ENCODE results near the gene ULK3. TPM values are rescaled to one million over a fixed set of nuclear protein-coding genes. Genes with fewer than 3 reads are reported as not detected.
A peak's percentile ranks its signal among the peaks of the same experiment; 100 is the strongest.

ULK3 gene
- polyA plus RNA-seq, 2 of the 4 experiments (the other 2 are of a cell fraction), result 28.1 to 48.9 TPM

DNA sequence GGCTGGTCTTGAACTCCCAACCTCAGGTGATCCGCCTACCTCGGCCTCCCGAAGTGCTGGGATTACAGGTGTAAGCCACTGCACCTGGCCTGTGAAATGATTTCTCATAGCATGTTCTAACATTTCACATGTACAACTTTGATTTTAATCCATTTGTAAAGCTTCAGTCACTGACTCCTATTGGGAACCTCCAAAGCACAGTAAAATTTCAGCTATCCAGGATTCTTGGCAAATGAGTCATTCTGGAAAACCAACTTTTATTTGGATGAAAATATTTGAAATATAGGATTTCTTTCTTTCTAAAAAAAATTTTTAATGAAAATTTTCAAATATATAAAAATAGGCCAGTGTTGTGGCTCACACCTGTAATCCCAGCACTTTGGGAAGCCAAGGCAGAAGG is 33.0 kb downstream of the ULK3 start:
- Histone ChIP-seq H3K4me2 (no peak overlapping the region), H3K9me3 (no peaks in the 10 kb centered on the region), H3K27ac (no peak overlapping the region), H3K4me3 (no peak overlapping the region), H3K4me1 (peaks cover 2% of the 10 kb centered on the region; the same call in 1 of the 3 replicates)
- DNase-seq (ENCODE audit: low read depth in 1 of 2, low spot score in 1 of 2) (no peak), ATAC-seq (no peak), FAIRE-seq (no peak)
- ChIA-PET POLR2A (no interaction called here), CTCF (interaction anchor here (65.6 to 66.7 kb wide), 2 partner anchors 9 to 19 kb away, joined by 1908 read pairs; partner anchors contain the start of genes CPLX3, CSK, LMAN1L and ULK3)
- WGBS (ENCODE audit: missing lambda C conversion rate), result 82% methylated on average over 3 of the region's 3 CpGs
- TF ChIP-seq HOXB13 (CRISPR knock-in tag; IDR thresholded peaks at IDR 0.05; ENCODE audit: low read depth), result no peak
- TF ChIP-seq, protein P1, sequence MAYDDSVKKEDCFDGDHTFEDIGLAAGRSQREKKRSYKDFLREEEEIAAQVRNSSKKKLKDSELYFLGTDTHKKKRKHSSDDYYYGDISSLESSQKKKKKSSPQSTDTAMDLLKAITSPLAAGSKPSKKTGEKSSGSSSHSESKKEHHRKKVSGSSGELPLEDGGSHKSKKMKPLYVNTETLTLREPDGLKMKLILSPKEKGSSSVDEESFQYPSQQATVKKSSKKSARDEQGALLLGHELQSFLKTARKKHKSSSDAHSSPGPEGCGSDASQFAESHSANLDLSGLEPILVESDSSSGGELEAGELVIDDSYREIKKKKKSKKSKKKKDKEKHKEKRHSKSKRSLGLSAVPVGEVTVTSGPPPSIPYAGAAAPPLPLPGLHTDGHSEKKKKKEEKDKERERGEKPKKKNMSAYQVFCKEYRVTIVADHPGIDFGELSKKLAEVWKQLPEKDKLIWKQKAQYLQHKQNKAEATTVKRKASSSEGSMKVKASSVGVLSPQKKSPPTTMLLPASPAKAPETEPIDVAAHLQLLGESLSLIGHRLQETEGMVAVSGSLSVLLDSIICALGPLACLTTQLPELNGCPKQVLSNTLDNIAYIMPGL (CRISPR knock-in tag; IDR thresholded peaks at IDR 0.05; ENCODE audit: borderline replicate concordance), result no peak
- TF ChIP-seq MYC (IDR thresholded peaks at IDR 0.05; ENCODE audit: borderline replicate concordance, low read length), result no peak
- TF ChIP-seq SREBF2 (IDR thresholded peaks at IDR 0.05), result no peak
- TF ChIP-seq ESRRA (IDR thresholded peaks at IDR 0.05; ENCODE audit: borderline replicate concordance, low read length), result no peak
- TF ChIP-seq BHLHE40 (IDR thresholded peaks at IDR 0.05; ENCODE audit: low read depth, low read length), result no peak
- TF ChIP-seq FOXS1 (CRISPR knock-in tag; IDR thresholded peaks at IDR 0.05), result no peak
- TF ChIP-seq PHF8 (IDR thresholded peaks at IDR 0.05; ENCODE audit: borderline replicate concordance, low read depth), result no peak
- TF ChIP-seq HDAC2 (IDR thresholded peaks at IDR 0.05), result no peak
- TF ChIP-seq HOXA7 (CRISPR knock-in tag; IDR thresholded peaks at IDR 0.05), result no peak
- no peak for TF ChIP-seq MAFK (IDR thresholded peaks at IDR 0.05; ENCODE audit: partially characterized antibody)
- TF ChIP-seq TP53 (CRISPR knock-in tag; IDR thresholded peaks at IDR 0.05), result no peak
- TF ChIP-seq RAD21 (conservative IDR thresholded peaks at IDR 0.05 in 1 of 2, IDR thresholded peaks at IDR 0.05 in 1 of 2), result no peak

DNA sequence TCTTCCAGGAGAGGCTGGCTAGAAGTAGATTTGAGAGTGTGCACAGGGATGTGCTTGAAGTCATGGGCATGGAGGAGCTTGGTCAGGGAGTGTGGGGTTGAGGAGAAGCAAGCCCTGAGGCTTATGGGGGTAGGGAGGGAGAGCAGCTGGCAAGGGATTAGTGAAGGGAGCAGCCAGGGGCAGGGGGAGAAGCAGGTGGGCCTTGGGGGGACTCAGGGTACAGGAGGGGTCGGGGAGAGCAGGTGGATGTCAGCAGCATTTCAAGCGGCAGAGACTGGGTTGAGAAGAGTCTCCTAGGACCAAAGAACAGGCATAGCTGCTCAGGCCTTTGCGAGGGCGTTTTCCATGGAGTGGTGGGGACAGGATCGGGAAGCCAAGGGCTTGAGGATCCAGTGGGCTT is 33.7 kb downstream of the ULK3 start:
- WGBS (ENCODE audit: missing lambda C conversion rate), result 75% methylated on average over 5 of the region's 5 CpGs
- FAIRE-seq (no peak), DNase-seq (ENCODE audit: low read depth in 1 of 2, low spot score in 1 of 2) (no peak), ATAC-seq (peak; percentile 12 to 38; a peak in 3 of 6 replicates)
- TF ChIP-seq TP53 (CRISPR knock-in tag; IDR thresholded peaks at IDR 0.05), result no peak
- no peak for TF ChIP-seq ESRRA (IDR thresholded peaks at IDR 0.05; ENCODE audit: borderline replicate concordance, low read length)
- TF ChIP-seq, protein P2, sequence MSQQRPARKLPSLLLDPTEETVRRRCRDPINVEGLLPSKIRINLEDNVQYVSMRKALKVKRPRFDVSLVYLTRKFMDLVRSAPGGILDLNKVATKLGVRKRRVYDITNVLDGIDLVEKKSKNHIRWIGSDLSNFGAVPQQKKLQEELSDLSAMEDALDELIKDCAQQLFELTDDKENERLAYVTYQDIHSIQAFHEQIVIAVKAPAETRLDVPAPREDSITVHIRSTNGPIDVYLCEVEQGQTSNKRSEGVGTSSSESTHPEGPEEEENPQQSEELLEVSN (IDR thresholded peaks at IDR 0.05; ENCODE audit: borderline replicate concordance, low read depth), result no peak
- Histone ChIP-seq H3K4me2 (no peak overlapping the region), H3K27ac (no peak overlapping the region), H3K4me1 (no peaks in the 10 kb centered on the region), H3K9me3 (no peaks in the 10 kb centered on the region), H3K4me3 (no peak overlapping the region)
- CTCF ChIA-PET, result interaction anchor here (65.6 to 66.7 kb wide), 2 partner anchors 10 to 18 kb away, joined by 1908 read pairs; partner anchors contain the start of genes CPLX3, CSK, LMAN1L and ULK3
- POLR2A ChIA-PET, result no interaction called here

DNA sequence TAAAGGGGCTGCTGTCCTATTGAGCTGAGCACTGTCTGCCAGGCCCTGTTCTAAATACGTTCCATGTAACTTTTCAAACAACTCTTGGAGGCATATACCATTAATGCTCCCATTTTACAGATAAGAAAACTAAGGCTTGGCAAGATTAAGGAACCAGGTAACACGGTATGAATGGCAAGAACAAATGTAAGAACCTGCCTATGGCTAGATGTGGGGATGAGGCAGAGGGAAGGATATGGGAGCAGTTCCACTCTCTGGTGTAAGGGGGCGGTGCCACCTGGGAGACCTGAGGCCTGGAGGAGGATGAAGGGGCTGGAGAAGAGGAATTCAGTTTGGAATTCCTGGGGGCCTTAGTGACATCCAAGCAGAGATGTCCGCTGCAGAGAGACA is 34.1 kb downstream of the ULK3 start:
- 73% methylated on average over 4 of the region's 4 CpGs for WGBS (ENCODE audit: missing lambda C conversion rate)
- ATAC-seq (peak; percentile 48 to 61; a peak in 4 of 6 replicates), DNase-seq (ENCODE audit: low read depth in 1 of 2, low spot score in 1 of 2) (no peak), FAIRE-seq (no peak)
- H3K4me2 ChIP-seq, result no peak overlapping the region
- CTCF ChIA-PET, result interaction anchor here (1.2 to 66.7 kb wide), 3 partner anchors 10 to 177 kb away, joined by 5 to 1908 read pairs (median 1908); partner anchors contain the start of genes CPLX3, CSK, LMAN1L and ULK3
- no peaks in the 10 kb centered on the region for H3K4me1 ChIP-seq
- TF ChIP-seq, protein P3, sequence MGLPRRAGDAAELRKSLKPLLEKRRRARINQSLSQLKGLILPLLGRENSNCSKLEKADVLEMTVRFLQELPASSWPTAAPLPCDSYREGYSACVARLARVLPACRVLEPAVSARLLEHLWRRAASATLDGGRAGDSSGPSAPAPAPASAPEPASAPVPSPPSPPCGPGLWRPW (IDR thresholded peaks at IDR 0.05), result no peak
- no peak for TF ChIP-seq KDM5A (IDR thresholded peaks at IDR 0.05)
- no peak overlapping the region for H3K27ac ChIP-seq
- no peak overlapping the region for H3K4me3 ChIP-seq
- no peaks in the 10 kb centered on the region for H3K9me3 ChIP-seq
- POLR2A ChIA-PET, result no interaction called here
